ENCODE data around the gene TRIM10. TPM values are rescaled to one million over a fixed set of nuclear protein-coding genes. Genes with fewer than 3 reads are reported as not detected.

The TRIM10 gene
- total and polyA plus RNA-seq, 10 of the 15 experiments (the other 5 are each of a cell fraction or from before 2014, with no cell fraction given): 0.01 TPM; not detected in 9

GRCh38 chr6:30160008-30160784, 815 bp downstream of the TRIM10 start (continued):
- no peak for TF ChIP-seq PML (IDR thresholded peaks at IDR 0.05; ENCODE audit: low read length)
- no peak for TF ChIP-seq PAX8 (IDR thresholded peaks at IDR 0.05)
- no peak for TF ChIP-seq SMAD1 (IDR thresholded peaks at IDR 0.05; ENCODE audit: low read depth, partially characterized antibody)
- no peak for TF ChIP-seq HCFC1 (IDR thresholded peaks at IDR 0.05; ENCODE audit: low read length)
- no peak for TF ChIP-seq SKIL (IDR thresholded peaks at IDR 0.05; ENCODE audit: low read depth, poor library complexity, severe bottlenecking)
- no peak for TF ChIP-seq PKNOX1 (IDR thresholded peaks at IDR 0.05)

GRCh38 chr6:30158475-30159040, 2.5 kb downstream of the TRIM10 start:
- BruUV-seq (replicated peaks): no TSS peak
- TF ChIP-seq GATAD2B (conservative IDR thresholded peaks at IDR 0.05; ENCODE audit: low read depth) (no peak), REST (IDR thresholded peaks at IDR 0.05; ENCODE audit: low read depth, low read length) (no peak), CHD1 (IDR thresholded peaks at IDR 0.05; ENCODE audit: low read depth, low read length) (no peak), KLF5 (IDR thresholded peaks at IDR 0.05; ENCODE audit: partially characterized antibody) (no peak), E2F4 (IDR thresholded peaks at IDR 0.05; ENCODE audit: low read depth, low read length) (no peak)

More at GRCh38 chr6:30158475-30159040, 2.5 kb downstream of the TRIM10 start:
- Histone ChIP-seq H4K20me1 (ENCODE audit: control insufficient read depth, insufficient read depth) (no peaks in the 10 kb centered on the region), H3K9ac (ENCODE audit: control insufficient read depth, insufficient read depth, low read length) (no peak overlapping the region), H3K27ac (ENCODE audit: control insufficient read depth, insufficient read depth) (no peak overlapping the region), H3K4me1 (ENCODE audit: control insufficient read depth, insufficient read depth, low read length) (peaks cover 4% of the 10 kb centered on the region; the same call in 1 of the 2 replicates), H3K4me3 (no peak overlapping the region), H2AFZ (ENCODE audit: control insufficient read depth, low read depth, low read length) (no peak overlapping the region), H3K79me2 (ENCODE audit: control insufficient read depth, insufficient read depth, low read length) (no peaks in the 10 kb centered on the region), H3K27me3 (replicated peaks in 1 of 2; ENCODE audit: control insufficient read depth in 2 of 2, insufficient read depth in 2 of 2, low read length in 1 of 2) (peaks cover 2% of the 10 kb centered on the region in 2 experiments; a peak in 3 of 4 replicates), H3K4me2 (ENCODE audit: control insufficient read depth, insufficient read depth) (no peak overlapping the region; the same call in 1 of the 2 replicates), H3K9me3 (replicated peaks; ENCODE audit: control insufficient read depth, insufficient read depth, low read length) (no peaks in the 10 kb centered on the region), H3K36me3 (ENCODE audit: control insufficient read depth in 2 of 2, insufficient read depth in 2 of 2, low read length in 1 of 2) (no peaks in the 10 kb centered on the region)
- RAD21 ChIA-PET (ENCODE audit: unreplicated experiment): no interaction called here
- no peak for DNase-seq (ENCODE audit: low read depth, low spot score)
- SMC1A ChIA-PET (ENCODE audit: uncharacterized antibody, unreplicated experiment): interaction anchor here (1.8 kb wide), 1 partner anchor 55 kb away, joined by 9 read pairs; no protein-coding TSS in a partner anchor
- in situ Hi-C loops (cut with MboI): no loop called here
- CTCF ChIA-PET: interaction anchor here (0.9 to 1.4 kb wide), 2 partner anchors 27 to 55 kb away, joined by 3 to 4 read pairs; no protein-coding TSS in a partner anchor
- intact Hi-C loops (cut with micrococcal nuclease; ENCODE audit: unreplicated experiment): no loop called here
- WGBS (ENCODE audit: insufficient coverage, insufficient replicate concordance, low lambda C conversion rate, missing lambda C conversion rate): 13% methylated on average over 3 of the region's 3 CpGs
- ATAC-seq: no peak; the same call in 2 of the 3 replicates
- POLR2A ChIA-PET: no interaction called here
- peak; percentile 13 for FAIRE-seq
